ENCODE measurements around the gene AGO4.

Gene AGO4

DNA sequence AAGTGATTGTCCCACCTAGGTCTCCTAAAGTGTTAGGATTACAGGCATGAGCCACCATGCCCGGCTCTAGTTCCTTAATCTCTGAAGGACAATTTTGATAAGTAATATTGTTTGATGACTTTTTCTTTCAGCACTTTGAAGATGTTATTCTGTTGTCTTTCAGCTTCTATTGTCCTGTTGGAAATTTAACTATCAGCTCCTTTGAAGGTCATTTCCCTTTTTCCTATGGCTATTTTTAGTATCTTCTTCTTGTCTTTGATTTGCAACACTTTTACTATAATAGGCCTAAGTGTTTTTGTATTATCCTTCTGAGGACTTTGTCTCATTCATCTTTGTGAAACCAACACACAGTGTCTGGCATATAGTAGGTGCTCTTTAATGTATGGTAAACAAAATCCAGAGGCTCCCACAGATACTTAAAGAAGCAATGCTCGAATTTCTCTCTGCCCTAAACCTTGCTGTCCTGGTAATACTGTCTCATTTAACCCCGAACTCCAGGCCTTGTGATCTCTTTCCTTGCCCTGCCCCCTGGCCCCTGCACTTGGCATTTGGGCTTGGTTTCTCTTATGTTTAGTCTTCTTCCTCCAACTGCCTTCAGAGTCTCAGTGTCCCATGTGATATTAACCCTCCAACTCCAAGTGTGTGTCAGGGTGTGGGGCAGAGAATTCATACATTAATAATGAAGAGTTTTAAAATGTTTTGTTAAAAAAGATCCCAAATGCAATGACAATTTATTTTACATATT is 56.2 kb downstream of the AGO4 start:
- TF ChIP-seq, protein P1, sequence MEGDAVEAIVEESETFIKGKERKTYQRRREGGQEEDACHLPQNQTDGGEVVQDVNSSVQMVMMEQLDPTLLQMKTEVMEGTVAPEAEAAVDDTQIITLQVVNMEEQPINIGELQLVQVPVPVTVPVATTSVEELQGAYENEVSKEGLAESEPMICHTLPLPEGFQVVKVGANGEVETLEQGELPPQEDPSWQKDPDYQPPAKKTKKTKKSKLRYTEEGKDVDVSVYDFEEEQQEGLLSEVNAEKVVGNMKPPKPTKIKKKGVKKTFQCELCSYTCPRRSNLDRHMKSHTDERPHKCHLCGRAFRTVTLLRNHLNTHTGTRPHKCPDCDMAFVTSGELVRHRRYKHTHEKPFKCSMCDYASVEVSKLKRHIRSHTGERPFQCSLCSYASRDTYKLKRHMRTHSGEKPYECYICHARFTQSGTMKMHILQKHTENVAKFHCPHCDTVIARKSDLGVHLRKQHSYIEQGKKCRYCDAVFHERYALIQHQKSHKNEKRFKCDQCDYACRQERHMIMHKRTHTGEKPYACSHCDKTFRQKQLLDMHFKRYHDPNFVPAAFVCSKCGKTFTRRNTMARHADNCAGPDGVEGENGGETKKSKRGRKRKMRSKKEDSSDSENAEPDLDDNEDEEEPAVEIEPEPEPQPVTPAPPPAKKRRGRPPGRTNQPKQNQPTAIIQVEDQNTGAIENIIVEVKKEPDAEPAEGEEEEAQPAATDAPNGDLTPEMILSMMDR (IDR thresholded peaks at IDR 0.05) = no peak

DNA sequence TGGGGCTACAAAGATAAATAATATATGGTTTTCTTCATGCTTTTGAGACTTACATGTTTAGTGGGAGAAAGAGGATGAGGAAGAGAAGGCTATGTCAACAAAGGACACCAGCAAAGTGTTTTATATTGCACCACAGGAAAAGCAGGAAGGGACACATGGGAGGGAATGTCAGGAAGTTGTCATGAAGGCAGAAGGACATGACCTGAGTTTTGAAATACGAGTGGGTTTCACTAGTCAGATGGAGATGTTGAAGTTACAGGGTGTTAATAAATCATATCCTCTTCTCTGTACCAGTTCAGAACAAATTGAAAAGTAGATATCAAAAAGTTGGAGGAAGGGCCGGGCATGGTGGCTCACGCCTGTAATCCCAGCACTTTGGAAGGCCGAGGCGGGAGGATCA is 57.0 kb downstream of the AGO4 start:
- TF ChIP-seq, protein P1 (IDR thresholded peaks at IDR 0.05) = no peak

DNA sequence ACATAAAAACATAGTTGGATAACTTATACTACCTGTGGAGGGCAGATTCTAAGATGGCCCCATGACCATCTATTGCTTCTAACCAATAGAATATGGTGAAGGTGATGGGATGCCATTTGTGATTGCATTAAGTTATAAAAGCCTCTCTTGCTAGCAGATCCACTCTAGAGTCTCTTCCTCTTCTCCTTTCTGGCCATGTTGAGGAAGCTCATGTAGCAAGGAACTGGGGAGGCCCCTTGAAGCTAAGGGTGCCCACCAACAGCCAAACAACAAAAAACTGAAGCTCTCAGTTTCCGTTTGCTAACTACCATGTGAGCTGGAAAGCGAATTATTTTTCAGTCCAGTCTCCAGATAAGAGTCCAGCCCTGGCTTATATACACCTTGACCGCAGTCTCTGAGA is 59.2 kb downstream of the AGO4 start:
- TF ChIP-seq, protein P1 (IDR thresholded peaks at IDR 0.05) = no peak

DNA sequence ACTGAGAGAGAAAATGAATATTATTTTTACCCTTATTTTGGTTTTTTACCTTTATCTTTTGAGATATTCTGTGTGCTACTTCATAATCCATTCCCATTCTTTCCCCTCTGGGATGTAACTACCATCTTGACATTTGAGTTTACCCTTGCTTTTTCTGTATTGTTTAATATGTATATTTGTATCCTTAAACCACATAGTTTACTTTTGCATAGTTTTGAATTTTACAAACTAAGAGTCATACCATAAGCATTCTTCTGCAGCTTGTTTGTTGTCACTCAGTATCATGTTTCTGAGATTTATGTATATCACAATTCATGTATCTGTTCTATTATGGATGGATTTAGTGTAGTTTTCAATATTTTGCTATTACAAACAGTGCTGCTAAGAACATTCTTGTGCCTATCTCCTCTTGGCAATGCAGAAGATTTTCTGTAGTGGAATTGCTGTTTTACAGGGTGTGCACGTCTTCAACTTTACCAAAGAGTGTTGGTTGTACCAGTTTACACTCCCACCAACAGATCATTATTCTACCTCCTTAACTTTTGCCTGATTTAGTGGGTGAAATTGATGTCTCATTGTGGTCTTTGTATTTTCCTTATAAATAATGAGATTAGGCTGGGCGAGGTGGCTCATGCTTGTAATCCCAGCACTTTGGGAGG is 63.0 kb downstream of the AGO4 start:
- TF ChIP-seq, protein P1 (IDR thresholded peaks at IDR 0.05) = no peak

DNA sequence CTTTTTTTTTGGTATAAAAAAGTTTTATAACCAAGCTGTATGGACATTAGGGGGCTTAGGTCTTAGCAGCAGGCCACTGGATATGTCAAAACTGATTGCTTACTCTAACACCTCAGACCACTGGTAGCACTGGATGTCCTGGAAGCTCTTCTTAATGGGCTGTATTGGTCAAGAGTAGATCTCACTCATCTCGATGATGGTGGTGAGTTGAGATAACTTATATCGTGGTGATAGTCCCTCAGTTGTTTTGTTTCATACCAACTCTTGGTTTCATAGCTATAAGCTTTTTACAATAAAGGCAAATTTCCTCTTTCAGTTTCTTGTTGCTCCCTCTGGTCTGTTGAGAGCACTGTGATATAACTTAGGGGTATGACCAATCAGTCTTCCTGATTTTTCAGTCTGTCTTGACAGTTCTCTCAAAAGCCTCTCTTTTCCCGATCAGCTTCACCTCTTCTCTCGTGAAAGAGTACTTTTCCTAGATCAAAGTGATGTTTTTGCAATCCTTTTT is 65.5 kb downstream of the AGO4 start:
- TF ChIP-seq, protein P1 (IDR thresholded peaks at IDR 0.05) = no peak

DNA sequence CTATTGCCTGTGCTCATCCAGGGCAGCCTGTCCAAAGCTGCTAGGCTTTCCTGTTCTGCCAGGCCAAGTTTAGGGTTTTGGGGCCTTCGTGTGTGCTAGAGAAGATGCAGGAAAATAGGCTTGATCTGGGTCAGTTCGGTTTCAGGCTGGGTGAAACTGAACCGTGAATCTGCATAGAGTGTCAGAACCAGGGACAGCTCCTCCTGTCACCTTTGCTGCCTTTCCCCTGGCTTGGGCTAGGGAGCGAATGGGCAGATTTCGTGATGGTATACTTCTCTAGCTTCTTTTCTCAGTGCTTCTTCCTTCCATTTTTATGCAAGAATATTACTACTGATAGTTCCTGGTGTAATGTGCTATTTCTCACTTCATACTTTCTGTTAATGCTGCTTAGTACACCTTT is 69.2 kb downstream of the AGO4 start:
- TF ChIP-seq, protein P1 (IDR thresholded peaks at IDR 0.05) = no peak

DNA sequence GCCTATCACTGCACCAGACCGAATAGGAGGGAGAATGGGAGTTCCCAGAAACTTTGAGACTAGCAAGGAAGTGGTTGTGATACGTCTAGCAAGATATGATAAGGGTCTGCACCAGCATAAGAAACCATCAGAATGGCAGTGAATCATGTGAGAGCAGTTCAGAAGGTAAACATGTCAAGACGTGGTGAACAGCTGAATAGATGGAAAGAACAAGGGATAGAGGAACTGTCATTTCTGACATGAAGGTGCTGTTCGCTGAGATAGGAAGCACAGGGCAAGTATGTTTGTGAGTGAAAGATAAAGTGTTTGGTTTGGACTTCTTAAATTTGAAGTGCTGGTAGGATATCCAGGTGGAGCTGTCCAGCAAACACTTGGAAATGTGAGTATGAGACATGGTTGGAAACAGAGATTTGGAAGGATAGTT is 74.0 kb downstream of the AGO4 start:
- TF ChIP-seq, protein P1 (IDR thresholded peaks at IDR 0.05) = no peak
